Measurements from ENCODE around the gene COQ2. TPM values are rescaled to one million over a fixed set of nuclear protein-coding genes. Genes with fewer than 3 reads are reported as not detected.

COQ2 gene
- total RNA-seq, 2 donors from 2014 or later, result 17.8 to 18.7 TPM

DNA sequence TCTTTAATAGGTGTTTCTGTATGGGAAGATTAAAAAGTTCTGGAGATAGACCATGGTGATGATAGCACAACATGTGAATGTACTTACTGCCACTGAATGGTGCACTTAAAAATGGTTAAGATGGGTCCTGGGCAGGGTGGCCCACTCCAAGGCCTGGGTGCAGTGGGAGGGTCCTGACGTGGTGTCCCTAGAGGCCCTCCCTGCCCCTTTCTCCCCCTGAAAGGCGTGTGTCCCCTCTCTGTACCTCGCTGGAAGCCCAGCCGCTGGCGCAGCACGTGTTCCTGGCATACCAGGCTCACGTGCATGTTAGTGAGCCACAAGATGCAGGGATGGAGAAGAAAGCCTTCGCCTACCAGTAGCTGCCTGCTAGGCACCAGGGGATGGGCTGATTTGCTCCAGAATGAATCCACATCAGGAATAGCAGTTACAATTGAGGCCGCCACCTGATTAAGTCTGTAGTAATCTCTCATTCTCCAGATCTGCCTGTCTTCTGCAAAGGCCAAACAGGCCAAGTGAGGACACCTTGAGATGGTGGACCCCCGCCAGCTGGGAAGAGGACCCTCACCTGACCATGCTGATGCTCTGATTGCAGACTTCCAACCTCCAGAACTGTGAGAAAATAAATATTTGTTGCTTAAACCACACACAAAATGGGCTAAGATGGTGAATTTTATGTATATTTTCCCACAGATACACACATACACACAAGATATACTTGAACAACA lies 67.5 kb downstream of the COQ2 start:
- Mint-ChIP-seq H3K9me3 (peaks cover 0 to 15% of the 10 kb centered on the region in 2 donors), H3K36me3 (peaks cover 0 to 23% of the 10 kb centered on the region in 2 donors), H3K27ac (peak overlapping the region; percentile 84 to 100)
- no peak for DNase-seq (ENCODE audit: low spot score in 2 of 2)
- no peak for ATAC-seq

DNA sequence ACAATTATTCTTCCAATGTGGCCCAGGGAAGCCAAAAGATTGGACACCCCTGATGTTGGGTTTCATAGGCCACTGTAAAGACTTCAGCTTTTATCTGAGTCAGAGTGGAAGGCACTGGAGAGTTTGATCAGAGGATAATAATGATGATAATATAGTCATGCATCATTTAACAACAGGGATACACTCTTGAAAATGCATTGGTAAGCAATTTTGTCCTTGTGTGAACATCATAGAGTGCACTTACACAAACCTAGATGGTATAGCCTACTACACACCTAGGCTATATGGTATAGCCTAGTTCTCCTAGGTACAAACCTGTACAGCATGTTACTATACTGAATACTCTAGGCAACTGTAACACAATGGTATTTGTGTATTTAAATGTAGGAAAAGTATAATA lies 70.5 kb downstream of the COQ2 start:
- DNase-seq (ENCODE audit: low spot score in 2 of 2) (no peak), ATAC-seq (no peak)
- H3K36me3 Mint-ChIP-seq, result peaks cover 0 to 23% of the 10 kb centered on the region in 2 donors
- no peak overlapping the region for H3K27ac Mint-ChIP-seq
- H3K9me3 Mint-ChIP-seq, result peaks cover 0 to 17% of the 10 kb centered on the region in 2 donors

Other genes starting within 250 kb of the COQ2 start
- gene COPS4, start 249.6 kb downstream of the COQ2 start, total RNA-seq, result 10 to 100 TPM; 30.9 to 32.4 TPM
- 100 to 1,000 TPM in 1 of 2 donors, 10 to 100 TPM in 1; 23.3 to 169 TPM for gene PLAC8, start 170.1 kb downstream of the COQ2 start, total RNA-seq
- gene HPSE, start 50.0 kb upstream of the COQ2 start, total RNA-seq, result 10 to 100 TPM; 13.1 to 17.4 TPM
- 10 to 100 TPM; 12.2 to 12.3 TPM for gene HELQ, start 171.0 kb upstream of the COQ2 start, total RNA-seq
- gene MRPS18C, start 171.3 kb upstream of the COQ2 start, total RNA-seq, result 10 to 100 TPM; 67.3 to 84.3 TPM
- gene ABRAXAS1, start 200.3 kb upstream of the COQ2 start, total RNA-seq, result 10 to 100 TPM; 20.7 to 22.0 TPM